Mucosa of descending colon (tissue), 3 donors: ENCODE data around the gene DAAM1. TPM values are rescaled to one million over a fixed set of nuclear protein-coding genes. Genes with fewer than 3 reads are reported as not detected.

ENCODE experiments used
- ATAC-seq: fragments of 200-7000 bp; cut with Tn5 transposase; one replicate; pipeline ENCODE4 v1.9.1; 2020; ENCODE audit warnings: mild to moderate bottlenecking, moderate library complexity
- DNase-seq, 3 donors: peaks; one replicate each; pipeline ENCODE4 v3.0.0-alpha.2; 2020
- H3K36me3 ChIP-seq: fragments of 200-600 bp; one replicate; pipeline ENCODE4 v1.8.0; 2021; ENCODE audit warnings: low read depth, mild to moderate bottlenecking
- H3K4me1 ChIP-seq: fragments of 200-600 bp; one replicate; pipeline ENCODE4 v1.8.0; 2021; ENCODE audit warnings: low read depth, mild to moderate bottlenecking
- H3K4me3 ChIP-seq: fragments of 200-600 bp; one replicate; pipeline ENCODE4 v1.8.0; 2021; ENCODE audit warnings: mild to moderate bottlenecking
- H3K9me3 ChIP-seq: fragments of 200-600 bp; one replicate; pipeline ENCODE4 v1.8.0; 2021; ENCODE audit warnings: mild to moderate bottlenecking
- intact Hi-C, 2 donors: fragments of 100-400 bp; cut with DNase I in 1 of 2; cut with micrococcal nuclease in 1 of 2; formaldehyde crosslinking; loops; one replicate each; pipeline versions ENCODE4 v1.11.0 to v1.11.1; 2022; cut with DNase I, micrococcal nuclease
- total RNA-seq, 3 donors: library from RNA; stranded (reverse); fragmentation: NEBNext Ultra II Directional in 2 of 3; extraction: Animal tissue kit (Norgen Biotek cat#: 25700) in 2 of 3; gene quantifications; one replicate each; pipeline versions ENCODE4 v1.2.1 to v1.2.4, GENCODE V29; 2021 to 2023
- TF ChIP-seq, protein P1 (sequence below): fragments of 200-600 bp; IDR thresholded peaks from one replicate; pipeline ENCODE4 v1.8.0; 2022; ENCODE audit warnings: antibody characterized with exemption, mild to moderate bottlenecking
- donor health status: DM: no; HTN: no; CAD: no; lungs with moderate emphysema.
- donor health status: DM: no; HTN: no; CAD: no.
- donor health status: DM: no; HTN: yes; CAD: no.

Gene DAAM1
- total RNA-seq, 3 donors from 2014 or later, result 41.0 to 85.4 (median 49.6) TPM

DNA sequence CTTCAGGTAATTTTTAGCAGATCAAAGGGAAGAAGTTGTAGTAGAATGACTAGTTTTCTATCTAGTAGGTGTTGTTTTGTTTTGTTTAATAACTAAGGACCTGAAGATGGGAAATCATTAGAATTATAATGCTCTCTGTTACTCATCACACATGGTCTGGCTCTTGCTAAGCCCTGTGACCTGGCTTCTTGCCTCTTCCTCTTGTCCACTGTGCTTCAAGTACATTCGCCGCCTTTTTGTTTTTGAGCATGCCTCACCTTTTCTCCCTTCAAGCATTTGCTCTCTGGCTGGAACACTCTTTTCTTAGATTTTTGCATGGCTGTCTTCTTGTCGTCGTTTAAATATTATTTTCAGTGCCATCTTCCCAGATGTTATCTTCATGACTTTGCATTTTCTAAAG is 47.7 kb downstream of the DAAM1 start:
- H3K36me3 ChIP-seq, result no peaks in the 10 kb centered on the region
- no peak overlapping the region for H3K4me3 ChIP-seq
- peaks cover 16% of the 10 kb centered on the region for H3K4me1 ChIP-seq
- no peaks in the 10 kb centered on the region for H3K9me3 ChIP-seq
- intact Hi-C loops, result no loop called here
- DNase-seq, result no peak
- ATAC-seq, result no peak
- TF ChIP-seq, protein P1, sequence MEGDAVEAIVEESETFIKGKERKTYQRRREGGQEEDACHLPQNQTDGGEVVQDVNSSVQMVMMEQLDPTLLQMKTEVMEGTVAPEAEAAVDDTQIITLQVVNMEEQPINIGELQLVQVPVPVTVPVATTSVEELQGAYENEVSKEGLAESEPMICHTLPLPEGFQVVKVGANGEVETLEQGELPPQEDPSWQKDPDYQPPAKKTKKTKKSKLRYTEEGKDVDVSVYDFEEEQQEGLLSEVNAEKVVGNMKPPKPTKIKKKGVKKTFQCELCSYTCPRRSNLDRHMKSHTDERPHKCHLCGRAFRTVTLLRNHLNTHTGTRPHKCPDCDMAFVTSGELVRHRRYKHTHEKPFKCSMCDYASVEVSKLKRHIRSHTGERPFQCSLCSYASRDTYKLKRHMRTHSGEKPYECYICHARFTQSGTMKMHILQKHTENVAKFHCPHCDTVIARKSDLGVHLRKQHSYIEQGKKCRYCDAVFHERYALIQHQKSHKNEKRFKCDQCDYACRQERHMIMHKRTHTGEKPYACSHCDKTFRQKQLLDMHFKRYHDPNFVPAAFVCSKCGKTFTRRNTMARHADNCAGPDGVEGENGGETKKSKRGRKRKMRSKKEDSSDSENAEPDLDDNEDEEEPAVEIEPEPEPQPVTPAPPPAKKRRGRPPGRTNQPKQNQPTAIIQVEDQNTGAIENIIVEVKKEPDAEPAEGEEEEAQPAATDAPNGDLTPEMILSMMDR, result no peak

DNA sequence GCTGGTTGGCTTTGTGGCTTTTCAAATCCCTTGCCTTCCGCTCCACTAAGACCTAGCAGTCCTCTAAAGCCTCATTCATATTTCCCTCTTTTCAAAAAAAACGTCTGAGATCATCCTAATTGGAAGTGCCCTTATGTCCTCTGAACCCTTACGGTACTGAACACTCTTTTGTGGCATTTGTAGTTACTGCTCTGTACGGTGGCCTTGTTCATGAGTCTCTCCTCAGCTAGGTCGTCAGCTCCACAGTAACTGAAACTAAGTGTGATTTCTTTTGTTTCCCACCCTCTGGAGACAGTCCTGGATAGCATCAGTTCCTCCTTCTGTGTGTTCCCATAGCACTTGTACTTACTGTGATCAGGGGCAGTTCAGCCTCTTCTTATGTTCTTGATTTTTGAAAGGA is 49.7 kb downstream of the DAAM1 start:
- Histone ChIP-seq H3K36me3 (no peaks in the 10 kb centered on the region), H3K4me3 (no peak overlapping the region), H3K4me1 (peaks cover 16% of the 10 kb centered on the region), H3K9me3 (no peaks in the 10 kb centered on the region)
- TF ChIP-seq, protein P1, result no peak
- DNase-seq (no peak), ATAC-seq (peak; percentile 49)
- intact Hi-C loops, result no loop called here

DNA sequence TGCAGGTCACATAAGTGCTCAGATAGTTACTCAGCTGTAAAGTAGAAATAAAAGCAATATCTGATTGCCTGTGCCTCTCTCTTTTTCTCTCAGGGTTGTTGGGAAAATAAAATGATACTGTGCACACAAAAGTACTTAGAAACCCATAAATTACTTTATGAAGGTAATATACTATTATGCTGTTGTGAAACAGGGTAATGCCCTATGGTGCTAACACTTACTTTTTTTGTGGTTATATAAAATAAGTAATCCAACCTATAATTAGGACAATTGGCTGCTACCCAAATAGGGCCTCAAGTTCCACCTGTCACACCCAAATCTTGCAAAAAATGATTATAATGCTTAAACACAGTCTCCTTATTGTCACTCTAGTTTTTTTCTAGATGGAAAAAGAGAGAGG is 50.6 kb downstream of the DAAM1 start:
- H3K4me1 ChIP-seq, result peaks cover 16% of the 10 kb centered on the region
- H3K36me3 ChIP-seq, result no peaks in the 10 kb centered on the region
- DNase-seq, result no peak
- TF ChIP-seq, protein P1, result no peak
- intact Hi-C loops, result no loop called here
- no peaks in the 10 kb centered on the region for H3K9me3 ChIP-seq
- H3K4me3 ChIP-seq, result no peak overlapping the region
- peak; percentile 85 for ATAC-seq

DNA sequence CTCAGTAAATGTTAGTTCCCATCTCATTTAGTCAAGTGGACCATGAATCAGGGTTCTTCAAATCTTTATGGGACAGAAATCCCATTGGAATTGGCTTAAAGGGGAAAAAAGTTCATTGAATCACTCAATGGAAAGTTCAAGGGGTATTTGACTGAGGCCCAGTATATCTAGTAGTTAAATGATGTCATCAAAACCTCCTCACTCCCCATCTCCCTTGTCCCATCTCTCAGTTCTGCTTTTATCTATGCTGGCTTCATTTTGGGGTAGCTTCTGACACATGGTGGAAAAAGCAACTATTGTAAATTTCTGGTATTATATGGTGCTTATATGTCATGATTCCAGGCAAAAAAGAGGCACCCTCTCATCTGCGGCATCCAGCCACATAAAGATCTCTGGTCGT is 51.9 kb downstream of the DAAM1 start:
- ATAC-seq (no peak), DNase-seq (no peak)
- Histone ChIP-seq H3K4me1 (peaks cover 16% of the 10 kb centered on the region), H3K9me3 (no peaks in the 10 kb centered on the region), H3K36me3 (no peaks in the 10 kb centered on the region), H3K4me3 (no peak overlapping the region)
- TF ChIP-seq, protein P1, result no peak
- intact Hi-C loops, result no loop called here

DNA sequence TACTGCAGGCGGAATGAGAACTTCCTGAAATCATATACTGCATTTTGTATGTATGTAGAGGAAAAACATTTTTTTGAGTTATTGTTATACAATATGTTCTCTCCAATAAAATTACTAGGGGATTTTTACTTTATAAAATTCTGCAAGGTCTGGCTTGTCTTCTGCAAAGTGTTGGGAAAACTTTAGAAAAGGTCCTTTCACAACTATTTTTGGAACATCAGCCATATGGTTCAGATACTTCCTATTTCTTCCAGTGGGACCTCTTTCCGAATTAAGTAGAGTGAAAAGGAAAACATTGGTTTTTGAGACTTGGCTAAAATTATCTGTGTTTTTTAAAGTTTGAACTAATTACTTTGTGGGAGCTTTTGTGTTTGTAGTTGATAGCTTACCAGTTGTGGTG is 52.7 kb downstream of the DAAM1 start:
- DNase-seq (no peak), ATAC-seq (no peak)
- Histone ChIP-seq H3K4me3 (no peak overlapping the region), H3K36me3 (no peaks in the 10 kb centered on the region), H3K9me3 (no peaks in the 10 kb centered on the region), H3K4me1 (peaks cover 16% of the 10 kb centered on the region)
- TF ChIP-seq, protein P1, result no peak
- intact Hi-C loops, result no loop called here

DNA sequence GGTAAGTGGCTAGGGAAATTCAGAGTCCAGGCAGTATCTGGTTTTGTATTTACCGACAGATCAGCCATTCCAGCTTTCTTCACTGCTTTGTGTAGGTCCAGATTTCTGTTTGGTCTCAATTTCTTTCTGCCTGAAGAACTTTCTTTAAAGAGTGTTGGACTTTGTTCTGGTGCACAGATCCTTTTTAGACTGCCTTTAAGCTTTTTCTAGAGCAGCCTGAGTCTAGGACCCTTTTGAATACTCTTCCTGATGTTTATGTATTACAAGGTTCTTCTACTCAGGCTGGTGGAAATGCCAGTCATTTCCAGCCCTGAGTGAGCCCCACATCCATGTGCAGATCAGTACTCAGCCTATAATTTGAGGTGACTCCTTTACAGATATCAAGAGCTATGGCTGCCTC is 54.7 kb downstream of the DAAM1 start:
- Histone ChIP-seq H3K9me3 (no peaks in the 10 kb centered on the region), H3K4me3 (no peak overlapping the region), H3K4me1 (peaks cover 14% of the 10 kb centered on the region), H3K36me3 (no peaks in the 10 kb centered on the region)
- TF ChIP-seq, protein P1, result no peak
- no peak for ATAC-seq
- DNase-seq, result no peak
- intact Hi-C loops, result no loop called here
